Body of pancreas (tissue), 4 donors: Measurements from ENCODE around the gene TRIM69.

ENCODE experiments used
- POLR2A ChIP-seq, 3 donors: fragments of 450-650 bp; IDR thresholded peaks; one replicate each; pipeline ENCODE4 v1.6.1; 2016; ENCODE audit warnings: antibody characterized with exemption in 3 of 3, mild to moderate bottlenecking in 2 of 3
- TF ChIP-seq, protein P1 (sequence below), 7 experiments: fragments of 450-650 bp in 4 of 7; fragments of 200-600 bp in 3 of 7; sonication (generic) in 3 of 7; IDR thresholded peaks; one replicate each; pipeline ENCODE4 v1.5.1; 2016 to 2019; ENCODE audit warnings: antibody characterized with exemption in 7 of 7

DNA sequence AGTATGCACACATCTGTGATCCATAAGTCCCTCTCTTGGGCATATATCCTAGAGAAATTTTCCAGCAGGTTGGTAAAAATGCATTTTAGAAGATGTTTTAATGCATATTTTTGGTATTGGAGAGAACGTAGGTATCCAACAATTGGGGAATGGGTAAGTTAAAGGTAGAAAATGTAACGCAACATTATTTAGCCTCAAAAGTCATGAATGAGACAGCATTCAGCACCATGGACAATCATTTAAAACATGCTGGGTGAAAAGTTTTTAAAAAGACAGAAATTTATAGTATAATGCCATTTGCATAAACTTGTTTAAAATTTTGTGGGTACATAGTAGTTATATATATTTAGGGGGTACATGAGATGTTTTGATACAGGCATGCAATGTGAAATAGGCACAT is 43.4 kb downstream of the TRIM69 start:
- TF ChIP-seq, protein P1, sequence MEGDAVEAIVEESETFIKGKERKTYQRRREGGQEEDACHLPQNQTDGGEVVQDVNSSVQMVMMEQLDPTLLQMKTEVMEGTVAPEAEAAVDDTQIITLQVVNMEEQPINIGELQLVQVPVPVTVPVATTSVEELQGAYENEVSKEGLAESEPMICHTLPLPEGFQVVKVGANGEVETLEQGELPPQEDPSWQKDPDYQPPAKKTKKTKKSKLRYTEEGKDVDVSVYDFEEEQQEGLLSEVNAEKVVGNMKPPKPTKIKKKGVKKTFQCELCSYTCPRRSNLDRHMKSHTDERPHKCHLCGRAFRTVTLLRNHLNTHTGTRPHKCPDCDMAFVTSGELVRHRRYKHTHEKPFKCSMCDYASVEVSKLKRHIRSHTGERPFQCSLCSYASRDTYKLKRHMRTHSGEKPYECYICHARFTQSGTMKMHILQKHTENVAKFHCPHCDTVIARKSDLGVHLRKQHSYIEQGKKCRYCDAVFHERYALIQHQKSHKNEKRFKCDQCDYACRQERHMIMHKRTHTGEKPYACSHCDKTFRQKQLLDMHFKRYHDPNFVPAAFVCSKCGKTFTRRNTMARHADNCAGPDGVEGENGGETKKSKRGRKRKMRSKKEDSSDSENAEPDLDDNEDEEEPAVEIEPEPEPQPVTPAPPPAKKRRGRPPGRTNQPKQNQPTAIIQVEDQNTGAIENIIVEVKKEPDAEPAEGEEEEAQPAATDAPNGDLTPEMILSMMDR (IDR thresholded peaks at IDR 0.05), result no peak
- no peak for TF ChIP-seq POLR2A (IDR thresholded peaks at IDR 0.05)
